GM21526 (cell line): ENCODE results near the gene CD83.

Experiments used
- ATAC-seq: cut with Tn5 transposase; IDR thresholded peaks from one replicate; pipeline ENCODE4 v1.9.1; 2021; ENCODE audit warnings: moderate library complexity; ENCODE audit not compliant: unreplicated experiment, low FRiP score

CD83 gene

DNA sequence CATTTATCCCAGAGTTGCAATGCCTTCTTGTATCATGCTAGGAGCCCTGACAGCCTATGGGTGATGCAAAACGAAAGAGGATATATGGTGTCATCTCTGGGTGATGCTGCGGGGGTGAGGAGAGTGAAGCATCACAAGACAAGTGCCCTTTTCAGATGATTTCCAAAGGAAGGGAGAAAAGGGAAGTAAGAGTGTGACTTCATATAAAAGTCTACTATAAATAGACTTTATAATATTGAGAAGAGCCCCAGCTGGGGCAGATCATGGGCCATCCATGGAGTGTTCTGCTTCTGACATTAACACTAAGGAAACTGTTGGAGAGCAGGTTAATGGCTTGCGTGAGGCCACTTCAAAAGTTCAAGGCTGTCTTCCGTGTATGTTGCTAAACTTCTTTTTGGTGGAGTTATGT lies 4.4 kb downstream of the CD83 start:
- ATAC-seq: peak; percentile 56

DNA sequence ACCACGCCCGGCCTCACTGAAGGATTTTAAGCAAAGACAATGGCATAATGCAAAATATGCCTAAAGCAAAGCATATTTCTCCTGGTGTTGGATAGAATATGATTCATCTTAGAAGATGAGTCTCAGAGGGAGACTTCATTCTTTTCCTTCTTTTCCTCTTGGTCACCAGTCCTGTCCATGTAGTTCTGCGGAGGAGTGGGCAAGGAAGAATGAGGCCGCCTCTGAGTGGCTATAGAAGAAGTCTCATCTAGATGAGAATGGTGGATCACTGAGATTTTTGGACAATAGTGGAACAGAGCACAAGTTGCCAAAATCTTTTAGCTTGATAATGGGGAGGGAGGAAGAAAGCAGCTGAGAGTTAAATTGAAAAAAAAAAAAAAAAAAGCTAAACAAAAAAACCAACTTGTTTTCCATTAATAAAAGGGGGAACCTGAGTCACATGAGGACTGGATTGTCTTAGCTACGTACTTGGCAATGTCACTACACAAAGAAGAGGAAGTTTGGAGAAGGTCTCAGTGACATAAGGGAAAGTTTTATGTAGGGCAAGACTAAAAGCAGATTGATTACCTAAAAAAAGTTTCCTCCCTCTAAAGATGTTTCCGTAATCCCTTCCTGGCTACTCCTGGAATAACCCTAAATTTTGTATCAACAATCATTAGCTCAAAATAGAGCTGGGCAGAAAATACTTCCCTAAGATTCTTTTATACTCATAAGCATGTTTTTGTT lies 6.0 kb downstream of the CD83 start:
- no peak for ATAC-seq

DNA sequence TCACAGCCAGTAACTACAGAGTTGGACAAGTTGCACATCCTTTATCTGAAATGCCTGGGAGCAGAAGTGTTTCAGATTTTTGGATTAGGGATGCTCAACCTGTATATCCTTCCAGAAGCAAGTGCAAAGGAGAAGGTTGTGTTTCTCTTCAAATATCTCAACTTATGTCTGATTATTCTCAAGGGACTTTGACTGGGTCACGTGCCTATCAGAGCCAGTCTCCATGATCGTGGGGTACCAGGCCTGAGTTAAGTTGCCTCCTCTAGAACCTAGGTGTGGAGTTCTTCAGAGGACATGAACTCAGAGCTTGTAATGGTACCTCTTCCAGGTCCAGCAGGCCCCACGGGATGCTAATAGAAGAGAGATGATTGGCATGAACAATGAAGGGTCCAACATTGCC lies 7.8 kb downstream of the CD83 start:
- no peak for ATAC-seq

DNA sequence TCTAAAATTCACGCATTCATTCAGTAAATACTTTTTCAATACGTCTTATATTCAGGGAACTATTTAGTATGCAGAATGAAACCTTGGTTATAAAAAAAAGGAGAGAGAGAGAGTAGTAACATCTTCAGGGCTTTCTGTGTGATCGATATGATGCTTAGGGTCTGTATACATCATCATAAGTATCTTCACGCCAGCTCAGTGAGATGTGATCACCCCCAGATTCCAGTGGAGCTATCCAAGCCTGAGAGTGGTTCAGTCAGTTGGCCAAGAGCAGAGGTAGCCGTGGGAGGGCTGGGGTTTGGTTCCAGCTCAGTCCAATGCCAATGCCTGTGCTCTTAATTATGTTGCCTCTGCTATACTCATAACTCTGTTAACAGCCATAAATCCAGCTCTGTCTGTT lies 8.6 kb downstream of the CD83 start:
- ATAC-seq: no peak

DNA sequence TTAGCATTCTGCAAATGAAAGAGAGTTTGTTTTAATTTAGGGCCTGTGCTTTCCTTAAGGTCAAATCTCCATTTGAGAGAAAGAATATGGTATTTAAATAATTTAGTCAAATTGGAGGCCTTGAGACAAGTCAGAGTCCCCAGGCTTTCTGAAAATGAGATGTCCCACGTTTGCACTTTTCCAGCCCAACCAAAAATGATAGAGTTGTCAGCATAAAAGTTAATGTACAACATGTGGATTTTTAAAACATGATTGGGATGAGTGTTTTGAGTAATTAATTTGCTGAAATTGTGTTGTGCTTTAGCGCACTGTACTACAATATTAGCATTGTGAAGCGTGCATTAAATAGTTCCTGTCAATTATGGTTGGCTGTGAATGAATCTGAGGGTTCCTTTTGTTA lies 10.0 kb downstream of the CD83 start:
- no peak for ATAC-seq

DNA sequence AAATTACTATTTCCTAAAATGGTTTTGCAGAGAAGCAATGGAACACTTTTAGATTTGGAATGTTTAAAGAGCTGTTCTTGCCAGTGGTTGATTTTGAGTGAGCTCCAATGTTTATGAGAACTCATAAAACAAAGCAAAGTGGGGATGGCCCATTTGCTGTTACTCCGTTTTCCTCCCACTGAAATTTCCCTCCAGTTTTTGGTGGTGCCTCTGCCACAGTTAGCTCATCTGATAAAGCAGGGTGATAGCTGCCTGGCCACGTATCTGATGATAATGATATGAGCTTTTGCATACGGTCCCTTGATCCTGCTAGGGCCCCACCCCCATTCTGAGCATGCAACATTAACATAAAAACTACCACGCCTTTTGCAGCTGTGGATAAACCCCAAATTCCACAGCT lies 10.4 kb downstream of the CD83 start:
- no peak for ATAC-seq

DNA sequence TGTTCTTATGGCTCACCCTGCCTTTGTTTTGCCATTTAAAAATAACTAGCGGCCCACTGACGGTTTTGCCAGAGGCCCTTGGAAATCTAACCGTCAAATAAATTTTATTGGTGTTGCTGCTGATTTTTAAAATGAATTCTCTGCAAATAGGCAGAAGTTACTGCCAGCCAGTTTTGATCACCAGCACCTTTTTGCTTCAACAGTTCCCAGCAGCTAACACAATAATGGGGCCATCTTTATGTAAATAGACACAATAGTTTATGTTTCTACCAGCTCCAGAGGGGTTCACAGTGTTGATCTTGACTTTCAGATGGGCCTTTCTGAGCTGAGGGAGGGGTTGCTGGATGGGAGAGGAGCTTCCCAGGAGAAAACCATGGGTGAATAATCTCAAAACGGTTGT lies 11.2 kb downstream of the CD83 start:
- no peak for ATAC-seq

DNA sequence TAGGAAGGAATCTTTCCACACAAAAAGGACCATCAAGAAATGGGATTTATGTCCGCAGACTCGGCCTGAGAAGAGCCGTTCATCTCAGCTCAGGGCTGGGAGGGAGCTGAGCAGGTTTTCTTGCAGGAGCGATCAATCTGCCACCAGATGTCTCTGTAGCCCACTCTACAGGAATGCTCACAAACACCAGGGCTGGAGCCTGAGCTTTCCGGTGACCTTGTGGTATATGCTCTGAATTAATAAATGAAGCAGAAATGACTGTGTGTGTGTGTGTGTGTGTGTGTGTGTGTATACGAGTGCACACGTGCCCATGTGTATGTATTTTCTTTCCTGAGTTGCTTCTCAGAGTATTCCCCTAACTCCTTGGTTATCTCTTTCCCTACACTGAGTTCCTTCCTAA lies 12.0 kb downstream of the CD83 start:
- ATAC-seq: no peak

DNA sequence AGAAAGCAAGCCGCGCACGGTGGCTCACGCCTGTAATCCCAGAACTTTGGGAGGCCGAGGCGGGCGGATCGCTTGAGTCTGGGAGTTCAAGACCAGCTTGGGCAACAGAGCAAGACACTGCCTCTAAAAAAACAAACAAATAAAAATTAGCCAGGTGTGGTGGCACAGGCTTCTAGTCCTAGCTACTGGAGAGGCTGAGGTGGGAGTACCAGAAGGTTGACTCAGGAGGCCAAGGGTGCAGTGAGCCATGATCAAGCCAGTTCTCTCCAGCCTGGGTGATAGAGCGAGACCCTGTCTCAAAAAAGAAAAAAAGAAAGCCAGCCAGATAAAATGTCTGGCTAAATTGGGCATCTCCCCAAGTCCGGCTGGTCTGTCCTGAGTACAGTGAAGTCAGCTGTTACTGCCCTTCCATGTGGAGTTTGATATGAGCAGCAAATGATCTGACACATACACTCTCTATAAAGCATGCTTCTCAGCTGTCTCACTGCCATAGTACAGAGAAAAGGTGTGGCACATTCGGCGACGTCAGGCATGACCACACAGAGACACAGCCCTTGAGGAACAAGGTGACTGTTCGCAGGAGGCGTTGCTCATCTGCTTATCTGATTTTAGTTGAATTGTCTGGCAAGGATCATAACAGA lies 13.0 kb downstream of the CD83 start:
- no peak for ATAC-seq

DNA sequence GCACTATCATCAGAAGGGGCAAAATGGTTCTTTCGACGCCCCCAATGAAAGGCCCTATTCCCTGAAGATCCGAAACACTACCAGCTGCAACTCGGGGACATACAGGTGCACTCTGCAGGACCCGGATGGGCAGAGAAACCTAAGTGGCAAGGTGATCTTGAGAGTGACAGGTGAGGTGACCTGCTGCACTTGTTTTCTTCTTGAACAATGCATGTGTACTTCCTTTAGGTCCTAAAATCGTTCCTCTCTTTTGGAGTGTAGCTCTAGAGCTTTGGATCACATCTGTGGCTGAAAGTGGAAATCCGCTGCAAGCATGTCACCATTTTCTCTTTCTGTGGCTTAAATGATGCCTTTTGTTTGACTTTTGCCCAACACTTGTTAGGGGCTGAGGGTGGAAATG lies 14.0 kb downstream of the CD83 start:
- ATAC-seq: no peak

DNA sequence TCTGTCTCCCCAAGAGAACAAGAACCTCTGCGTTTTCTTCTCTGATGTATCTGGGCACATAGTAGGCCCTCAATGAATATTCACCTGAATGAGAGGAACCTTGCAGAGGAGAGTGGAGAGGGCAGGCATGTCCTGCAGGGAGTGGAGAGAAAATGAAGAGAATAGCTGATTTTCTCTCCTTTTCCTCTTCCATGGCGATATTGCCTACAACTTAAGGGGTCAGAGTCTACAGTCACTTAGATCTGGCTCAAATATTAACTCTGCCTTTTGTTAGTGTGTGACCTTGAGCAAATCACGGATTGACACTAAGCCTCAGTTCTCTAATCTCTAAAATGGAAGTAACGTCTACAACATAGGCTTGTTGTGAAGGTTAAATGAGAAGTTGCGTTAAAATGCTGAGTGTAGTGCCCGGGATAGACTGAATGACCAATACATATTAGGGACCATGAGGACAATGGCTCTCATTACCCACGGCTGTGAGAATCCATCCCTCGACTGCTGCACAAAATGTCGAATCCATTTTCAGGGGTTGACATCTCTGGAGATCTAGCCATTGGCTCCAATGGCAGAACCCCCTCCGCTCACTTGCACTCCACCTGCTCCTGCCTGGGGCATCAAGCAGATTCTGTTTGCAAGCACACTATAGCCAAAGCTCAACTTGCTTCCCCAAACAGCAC lies 14.8 kb downstream of the CD83 start:
- ATAC-seq: no peak

DNA sequence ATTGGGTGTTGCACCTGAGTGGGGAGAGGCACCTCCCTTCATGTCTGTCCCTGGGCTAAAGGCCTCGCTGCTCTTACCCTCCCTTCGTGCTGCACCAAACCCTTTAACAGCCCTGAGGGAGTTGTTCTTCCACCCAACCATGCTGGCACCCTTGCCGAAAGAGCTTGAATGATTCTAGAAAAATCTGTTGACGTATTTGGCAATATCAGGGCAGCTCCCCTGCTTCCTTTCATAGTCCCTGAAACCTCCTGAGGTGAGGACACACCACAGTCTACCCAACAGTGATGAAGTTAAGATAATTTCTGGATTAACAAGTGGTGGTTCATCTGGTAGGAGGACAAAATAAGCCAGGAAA lies 15.3 kb downstream of the CD83 start:
- no peak for ATAC-seq

DNA sequence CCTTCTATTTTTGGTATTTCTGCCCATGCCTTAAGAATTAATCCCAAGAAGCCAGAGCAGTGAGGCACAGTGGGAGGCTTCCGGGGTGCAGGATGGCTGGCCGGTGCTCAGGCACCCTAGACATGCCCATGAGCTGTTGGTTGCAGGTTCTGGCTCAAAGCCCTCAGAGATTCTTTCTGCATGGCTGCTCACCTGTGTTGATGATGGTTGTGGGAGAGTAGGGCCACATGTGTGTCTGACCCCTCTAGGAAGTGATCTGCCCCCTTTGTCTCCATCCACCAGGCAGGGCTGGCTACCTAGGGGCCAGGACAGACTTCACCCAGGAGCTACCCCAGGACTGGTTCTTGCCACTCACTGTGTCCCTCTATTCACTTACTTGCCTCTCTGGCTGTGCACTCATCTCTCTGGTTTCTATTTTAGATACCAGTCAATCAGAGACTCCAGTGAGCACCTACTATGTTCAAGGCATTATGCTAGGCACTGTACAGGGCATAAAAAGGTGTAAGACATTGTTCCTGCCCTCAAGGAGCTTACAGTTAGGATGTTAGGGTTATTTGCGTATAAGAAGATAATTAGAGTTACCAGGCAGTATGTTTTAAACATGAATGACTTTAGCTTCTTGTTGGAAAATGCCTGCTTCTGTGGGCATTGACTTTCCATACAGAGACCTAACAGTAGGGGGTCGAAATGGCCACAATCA lies 16.8 kb downstream of the CD83 start:
- no peak for ATAC-seq

DNA sequence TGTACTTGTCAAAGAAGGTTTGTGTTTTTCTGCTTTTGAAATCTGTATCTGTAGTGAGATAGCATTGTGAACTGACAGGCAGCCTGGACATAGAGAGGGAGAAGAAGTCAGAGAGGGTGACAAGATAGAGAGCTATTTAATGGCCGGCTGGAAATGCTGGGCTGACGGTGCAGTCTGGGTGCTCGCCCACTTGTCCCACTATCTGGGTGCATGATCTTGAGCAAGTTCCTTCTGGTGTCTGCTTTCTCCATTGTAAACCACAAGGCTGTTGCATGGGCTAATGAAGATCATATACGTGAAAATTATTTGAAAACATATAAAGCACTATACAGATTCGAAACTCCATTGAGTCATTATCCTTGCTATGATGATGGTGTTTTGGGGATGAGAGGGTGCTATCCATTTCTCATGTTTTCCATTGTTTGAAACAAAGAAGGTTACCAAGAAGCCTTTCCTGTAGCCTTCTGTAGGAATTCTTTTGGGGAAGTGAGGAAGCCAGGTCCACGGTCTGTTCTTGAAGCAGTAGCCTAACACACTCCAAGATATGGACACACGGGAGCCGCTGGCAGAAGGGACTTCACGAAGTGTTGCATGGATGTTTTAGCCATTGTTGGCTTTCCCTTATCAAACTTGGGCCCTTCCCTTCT lies 18.4 kb downstream of the CD83 start:
- no peak for ATAC-seq

DNA sequence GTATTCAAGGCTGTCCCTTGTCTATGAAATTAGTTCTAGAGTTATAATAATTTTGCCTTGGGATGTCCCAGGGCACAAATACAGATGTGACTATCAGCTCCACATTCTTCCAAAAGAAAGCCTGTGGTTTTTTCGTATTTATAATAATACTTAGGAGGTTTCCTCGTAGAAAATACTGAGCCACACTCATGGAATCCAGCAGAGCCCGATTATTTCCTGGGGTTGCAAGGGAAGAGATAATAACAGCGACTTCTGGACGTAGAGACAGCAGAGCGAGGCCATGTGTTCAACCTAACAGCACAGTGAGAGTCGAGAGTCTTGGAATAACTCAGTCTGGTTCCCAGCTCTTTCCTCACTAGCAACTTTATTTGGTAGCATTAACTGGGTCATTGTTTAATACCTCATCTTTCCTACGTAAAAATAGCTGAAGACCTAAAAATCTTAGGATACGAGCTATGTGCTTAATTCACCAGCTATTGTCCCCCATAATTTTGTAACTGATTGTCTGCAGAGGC lies 21.2 kb downstream of the CD83 start:
- ATAC-seq: no peak

DNA sequence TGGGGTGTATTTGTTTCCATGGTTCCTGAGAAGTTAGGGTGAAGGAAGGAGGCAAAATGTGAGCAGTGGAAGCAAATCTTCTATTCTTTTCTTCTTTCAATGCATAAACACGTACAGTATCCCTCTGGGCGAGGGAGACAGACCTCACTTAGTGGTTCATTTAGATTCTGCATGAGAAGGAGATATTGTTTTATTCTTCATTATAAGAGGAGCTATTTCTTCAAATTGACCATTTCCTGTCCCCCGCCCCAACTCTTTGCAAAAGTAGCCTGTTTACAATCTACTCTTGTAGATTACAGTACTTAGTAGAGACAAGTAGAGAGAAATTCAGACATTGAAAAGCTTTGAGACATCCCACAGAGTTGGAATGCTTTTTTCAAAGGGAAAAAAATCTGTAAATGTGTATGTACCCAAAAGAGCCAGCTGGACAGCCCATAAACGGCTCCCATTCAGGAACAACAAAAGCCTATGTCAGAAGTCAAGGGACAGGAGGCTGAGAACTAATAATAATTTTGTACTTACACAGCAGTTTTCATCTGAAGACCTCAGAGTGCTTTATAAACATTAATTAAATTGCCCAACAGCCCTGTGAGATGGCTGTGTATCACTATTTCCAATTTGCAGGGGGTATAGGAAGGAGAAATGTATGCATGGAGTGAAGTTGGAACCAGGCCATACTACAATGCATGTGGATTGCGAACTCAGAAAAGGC lies 23.9 kb downstream of the CD83 start:
- ATAC-seq: no peak

DNA sequence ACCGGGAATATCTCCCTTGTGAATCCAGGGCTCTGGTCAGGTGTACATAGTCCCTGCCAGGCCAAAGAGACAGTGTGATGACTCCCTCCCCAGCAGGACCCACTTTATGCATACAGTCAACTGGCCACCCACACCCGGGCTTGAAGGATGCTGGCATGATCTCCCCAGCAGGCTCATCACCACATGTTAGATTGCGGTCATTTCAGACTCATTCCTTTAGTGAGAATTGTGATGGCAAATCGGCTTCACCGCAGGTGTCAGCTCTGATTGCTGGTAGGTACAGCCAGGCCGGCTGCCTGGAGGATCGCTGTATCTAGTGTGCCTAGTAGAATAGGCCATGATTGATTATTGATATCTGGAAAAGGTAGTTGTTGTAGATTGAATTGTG lies 24.5 kb downstream of the CD83 start:
- ATAC-seq: no peak

DNA sequence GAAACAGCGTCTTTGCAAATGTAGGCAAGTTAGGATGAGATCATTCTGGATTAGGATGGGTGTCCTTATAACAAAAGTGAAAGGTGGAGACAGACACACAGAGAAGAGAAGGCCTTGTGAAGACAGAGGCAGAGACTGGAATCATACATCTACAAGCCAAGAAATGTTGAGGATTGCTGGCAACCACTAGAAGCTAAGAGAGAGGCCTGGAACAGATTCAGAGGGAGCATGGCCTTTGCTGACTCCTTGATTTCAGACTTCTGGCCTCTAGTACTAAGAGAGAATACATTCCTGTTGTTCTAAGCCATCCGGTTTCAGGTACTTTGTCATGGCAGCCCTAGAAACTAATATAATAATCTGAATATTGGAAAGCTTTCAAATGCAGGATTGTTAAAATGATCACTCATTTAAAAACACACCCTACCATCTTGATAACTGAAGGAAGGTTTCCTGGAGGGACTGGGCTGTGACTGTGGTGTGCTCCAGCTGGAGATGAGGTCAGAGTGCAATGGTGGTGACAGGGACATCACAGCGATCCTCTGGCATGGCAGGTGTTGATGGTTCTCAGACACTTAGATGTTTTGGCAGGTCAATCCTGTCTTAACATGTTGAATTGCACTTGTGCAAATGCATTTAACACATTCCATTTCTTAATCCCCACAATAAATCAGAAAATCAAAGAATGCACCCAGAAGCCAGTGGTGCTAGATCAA lies 25.1 kb downstream of the CD83 start:
- no peak for ATAC-seq

DNA sequence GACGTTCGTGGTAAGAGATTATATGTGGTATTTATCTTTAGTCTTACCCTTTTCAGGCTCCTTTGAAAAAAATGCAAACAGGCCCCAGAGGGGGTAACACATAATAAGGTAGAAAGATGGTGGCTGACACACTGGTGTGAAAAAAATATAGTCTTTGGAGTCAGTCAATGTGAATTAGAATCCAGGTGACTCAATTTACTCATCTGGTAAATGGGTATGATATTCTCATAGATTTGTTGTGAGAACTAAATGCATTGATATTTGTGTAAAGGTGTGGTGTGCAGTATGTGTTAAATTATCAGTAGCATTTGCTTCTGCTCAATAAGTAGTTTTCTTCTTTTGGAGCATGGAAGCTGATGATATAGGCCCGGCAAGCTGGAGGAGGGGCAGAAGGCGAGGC lies 25.7 kb downstream of the CD83 start:
- ATAC-seq: no peak
